Subcutaneous adipose tissue (tissue), 4 donors: ENCODE measurements around the gene OR9A2. TPM values are rescaled to one million over a fixed set of nuclear protein-coding genes. Genes with fewer than 3 reads are reported as not detected.

ENCODE experiments used
- CTCF ChIP-seq: fragments of 450-650 bp; IDR thresholded peaks from one replicate; pipeline ENCODE4 v1.5.1; 2016; ENCODE audit warnings: low read depth, mild to moderate bottlenecking, control low read depth, antibody characterized with exemption, moderate library complexity
- total RNA-seq, 4 donors: library from RNA; depleted of rRNA; stranded (reverse); fragments of >200 nt; gene quantifications; one replicate each; pipeline ENCODE4 v1.1.0, GENCODE V29; 2016

The OR9A2 gene
- total RNA-seq, 4 donors from 2014 or later = not detected

GRCh38 chr7:143025371-143025770 is 1.6 kb downstream of the OR9A2 start:
- no peak for TF ChIP-seq CTCF

GRCh38 chr7:143023047-143023446 is 3.9 kb downstream of the OR9A2 start:
- no peak for TF ChIP-seq CTCF

DNA sequence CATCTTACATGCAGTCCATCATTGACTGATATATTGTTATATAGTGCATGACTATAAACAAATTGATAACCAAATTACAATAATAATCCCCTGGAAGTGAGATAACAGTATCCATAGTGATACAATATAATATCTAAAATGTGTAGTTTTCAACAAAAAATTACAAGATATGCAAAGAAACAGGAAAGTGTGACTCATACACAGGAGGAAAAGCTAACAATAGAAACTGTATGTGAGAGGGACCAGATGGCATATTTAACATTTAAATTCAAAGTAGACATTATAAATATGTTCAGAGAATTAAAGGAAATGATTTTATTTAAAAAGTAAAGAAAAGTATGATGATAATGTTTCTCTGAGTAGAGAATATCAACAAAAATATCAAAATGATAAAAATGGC is 8.0 kb downstream of the OR9A2 start:
- TF ChIP-seq CTCF = no peak

DNA sequence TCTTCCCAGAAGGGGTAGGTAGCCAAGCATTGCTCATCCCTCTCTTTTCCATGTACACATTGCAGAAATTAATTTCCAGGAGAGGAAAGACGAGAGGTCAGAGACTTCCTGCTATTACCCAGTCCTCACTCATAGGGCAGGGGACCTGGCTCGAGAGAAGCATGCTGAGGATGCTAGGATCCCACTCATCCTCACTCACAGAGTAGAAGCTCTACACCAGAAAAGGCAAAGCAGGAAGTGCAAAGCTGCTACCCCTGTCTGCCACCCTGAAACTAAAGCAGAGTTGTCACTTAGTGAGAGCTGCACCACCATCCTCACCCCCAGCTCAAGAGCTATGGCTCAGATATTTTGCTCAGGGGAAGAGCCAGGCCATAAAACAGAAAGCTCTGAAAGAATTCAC is 9.9 kb downstream of the OR9A2 start:
- TF ChIP-seq CTCF = no peak

- TF ChIP-seq CTCF = no peak
These were observed 10.9 kb downstream of the OR9A2 start for GRCh38 chr7:143015926-143016490.

- no peak for TF ChIP-seq CTCF
These were observed 11.8 kb downstream of the OR9A2 start for GRCh38 chr7:143015084-143015483.

DNA sequence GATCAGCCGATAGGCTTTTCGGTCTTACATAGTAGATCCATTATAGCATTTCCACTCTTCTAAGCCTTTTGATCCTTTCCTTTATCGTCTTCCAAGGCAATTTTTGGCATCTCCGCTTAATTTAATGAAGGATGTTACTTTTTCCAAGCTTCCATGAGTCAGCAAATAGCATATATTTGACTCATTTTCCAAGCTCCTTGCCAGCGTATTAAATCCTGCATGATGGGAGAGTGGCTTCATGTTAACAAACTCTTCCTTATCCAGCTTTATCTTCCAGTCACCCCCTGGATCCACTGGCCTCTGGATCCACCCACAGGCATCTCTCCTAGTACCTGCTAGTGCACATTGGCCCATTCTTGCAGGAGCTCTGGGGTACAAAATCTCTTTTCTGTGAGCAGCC is 13.0 kb downstream of the OR9A2 start:
- TF ChIP-seq CTCF = no peak

GRCh38 chr7:143013473-143013872 is 13.5 kb downstream of the OR9A2 start:
- TF ChIP-seq CTCF = no peak
